Bronchial epithelial cell (primary cell): Measurements from ENCODE around the gene FGFR3. TPM values are rescaled to one million over a fixed set of nuclear protein-coding genes. Genes with fewer than 3 reads are reported as not detected.

Source experiments
- DNase-seq: peaks from one replicate; pipeline ENCODE4 v3.0.0-alpha.2; 2010; ENCODE audit warnings: low read depth
- FAIRE-seq: peaks from 2 replicates; lab custom pipeline; 2011; peaks lifted over from hg19 to GRCh38; lab: Jason Lieb, UNC
- H3K27me3 ChIP-seq: 2 replicates; pipeline ENCODE4 v1.5.1; 2011; ENCODE audit warnings: low read length; ENCODE audit not compliant: control insufficient read depth, insufficient read depth
- H3K36me3 ChIP-seq: 2 replicates; pipeline ENCODE4 v1.5.1; 2011; ENCODE audit warnings: low read length; ENCODE audit not compliant: control insufficient read depth, insufficient read depth
- H3K4me3 ChIP-seq: 2 replicates; pipeline ENCODE4 v1.5.1; 2011; ENCODE audit warnings: mild to moderate bottlenecking, low read depth, low read length, control low read depth
- total RNA-seq: library from RNA; depleted of rRNA; stranded (reverse); fragments of >200 nt; gene quantifications from 2 replicates; pipeline ENCODE4 v1.2.1, GENCODE V29; 2014
- TF ChIP-seq, protein P1 (sequence below): IDR thresholded peaks from 2 replicates; pipeline ENCODE4 v1.5.1; 2011; ENCODE audit warnings: mild to moderate bottlenecking, moderate library complexity, low read length, control low read depth, inconsistent platforms; ENCODE audit not compliant: insufficient read depth, severe bottlenecking

FGFR3 gene
- total RNA-seq, 1 donor from 2014 or later, result 29.0 TPM

DNA sequence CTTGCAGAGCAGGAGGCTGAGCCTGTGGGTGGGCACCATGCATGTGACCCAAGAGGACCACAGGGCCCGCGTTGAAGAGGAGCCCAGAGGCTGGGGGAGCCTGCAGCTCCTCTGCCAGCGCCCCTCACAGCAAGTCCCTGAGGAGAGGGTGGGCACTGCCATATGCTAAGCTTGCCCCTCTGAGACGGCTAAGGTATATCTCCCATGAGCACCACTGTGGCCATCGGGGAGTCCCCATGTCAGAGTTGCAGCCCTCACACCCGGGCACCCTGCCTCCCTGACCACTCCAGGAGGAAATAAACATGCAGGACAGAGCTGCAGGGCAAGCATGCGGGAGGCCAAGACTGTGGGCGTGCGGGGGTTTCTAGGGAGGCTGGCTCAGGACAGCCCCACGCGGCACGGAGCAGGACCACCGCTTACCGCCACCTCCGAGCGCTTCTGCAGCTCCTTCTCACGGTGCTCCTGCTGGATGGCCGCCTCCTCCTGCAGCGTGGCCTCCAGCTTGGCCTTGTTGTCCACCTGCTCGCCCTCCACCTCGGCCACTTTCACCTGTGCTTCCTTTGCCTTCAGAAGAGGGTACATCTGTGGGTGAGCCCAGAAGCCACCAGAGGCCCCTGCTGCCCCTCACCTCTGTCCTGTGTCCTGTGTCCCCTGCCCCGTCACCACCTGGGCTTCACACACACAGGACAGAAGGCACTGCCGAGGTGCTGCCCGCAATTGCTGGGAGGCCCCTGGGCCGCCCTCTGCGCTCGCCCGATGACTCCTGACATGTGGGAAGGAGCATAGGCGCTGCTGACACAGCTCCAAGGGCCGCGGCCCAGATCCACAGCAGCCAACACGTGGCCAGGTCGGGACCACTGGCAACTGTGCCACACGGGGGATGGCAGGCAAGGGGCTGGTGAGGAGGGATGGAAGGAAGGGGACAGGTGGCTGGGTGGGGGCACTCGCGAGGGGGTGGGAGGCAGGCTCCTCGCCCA, 29.8 kb downstream of the FGFR3 start:
- Histone ChIP-seq H3K36me3 (peaks cover 54% of the 10 kb centered on the region), H3K27me3 (no peaks in the 10 kb centered on the region)
- no peak for FAIRE-seq

DNA sequence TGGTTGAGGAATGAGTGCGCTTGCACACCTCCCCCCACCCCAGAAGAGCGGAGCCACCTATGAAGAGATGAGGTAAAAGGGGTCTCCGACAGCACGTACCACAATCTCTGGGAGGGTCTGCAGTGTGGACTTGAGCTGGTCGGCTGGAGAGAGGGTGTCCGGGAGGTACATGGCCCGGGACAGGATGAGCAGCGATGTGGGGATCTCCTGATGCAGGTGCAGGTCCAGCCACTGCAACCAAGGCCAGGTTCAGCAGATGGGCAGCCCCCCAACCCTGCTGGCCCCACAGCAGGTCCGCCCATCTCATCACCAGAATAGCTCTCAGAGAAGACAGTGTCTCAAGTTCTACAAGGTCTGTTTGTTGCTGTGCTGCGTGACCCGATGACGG, 30.4 kb downstream of the FGFR3 start:
- FAIRE-seq, result peak; percentile 43
- DNase-seq, result no peak
- Histone ChIP-seq H3K4me3 (no peak overlapping the region), H3K27me3 (no peaks in the 10 kb centered on the region), H3K36me3 (peaks cover 54% of the 10 kb centered on the region)
- TF ChIP-seq, protein P1, sequence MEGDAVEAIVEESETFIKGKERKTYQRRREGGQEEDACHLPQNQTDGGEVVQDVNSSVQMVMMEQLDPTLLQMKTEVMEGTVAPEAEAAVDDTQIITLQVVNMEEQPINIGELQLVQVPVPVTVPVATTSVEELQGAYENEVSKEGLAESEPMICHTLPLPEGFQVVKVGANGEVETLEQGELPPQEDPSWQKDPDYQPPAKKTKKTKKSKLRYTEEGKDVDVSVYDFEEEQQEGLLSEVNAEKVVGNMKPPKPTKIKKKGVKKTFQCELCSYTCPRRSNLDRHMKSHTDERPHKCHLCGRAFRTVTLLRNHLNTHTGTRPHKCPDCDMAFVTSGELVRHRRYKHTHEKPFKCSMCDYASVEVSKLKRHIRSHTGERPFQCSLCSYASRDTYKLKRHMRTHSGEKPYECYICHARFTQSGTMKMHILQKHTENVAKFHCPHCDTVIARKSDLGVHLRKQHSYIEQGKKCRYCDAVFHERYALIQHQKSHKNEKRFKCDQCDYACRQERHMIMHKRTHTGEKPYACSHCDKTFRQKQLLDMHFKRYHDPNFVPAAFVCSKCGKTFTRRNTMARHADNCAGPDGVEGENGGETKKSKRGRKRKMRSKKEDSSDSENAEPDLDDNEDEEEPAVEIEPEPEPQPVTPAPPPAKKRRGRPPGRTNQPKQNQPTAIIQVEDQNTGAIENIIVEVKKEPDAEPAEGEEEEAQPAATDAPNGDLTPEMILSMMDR, result no peak

More for the DNA sequence above, 29.8 kb downstream of the FGFR3 start:
- TF ChIP-seq, protein P1, result no peak
- no peak overlapping the region for H3K4me3 ChIP-seq
- DNase-seq, result no peak

DNA sequence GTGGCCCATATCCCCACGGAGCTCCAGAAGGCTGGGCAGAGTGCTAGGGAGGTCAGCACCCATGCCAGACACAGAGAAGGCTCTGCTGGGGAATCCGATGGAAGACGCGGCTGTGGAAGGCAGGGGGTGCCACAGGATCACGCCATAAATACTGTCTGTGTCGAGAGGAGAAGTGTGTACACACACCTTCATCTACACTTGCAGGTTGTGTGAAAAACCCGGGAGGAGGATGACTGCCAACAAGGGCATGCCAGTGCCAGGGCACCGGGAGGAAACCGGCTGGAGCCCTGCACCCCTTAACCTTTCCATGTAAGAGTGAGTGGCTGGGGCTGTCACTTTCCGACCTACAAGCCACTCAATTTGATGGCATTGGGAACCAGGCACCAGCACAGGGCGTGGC, 31.7 kb downstream of the FGFR3 start:
- DNase-seq (no peak), FAIRE-seq (peak; percentile 7)
- Histone ChIP-seq H3K36me3 (peaks cover 50% of the 10 kb centered on the region), H3K27me3 (no peaks in the 10 kb centered on the region), H3K4me3 (no peak overlapping the region)
- TF ChIP-seq, protein P1, result no peak

DNA sequence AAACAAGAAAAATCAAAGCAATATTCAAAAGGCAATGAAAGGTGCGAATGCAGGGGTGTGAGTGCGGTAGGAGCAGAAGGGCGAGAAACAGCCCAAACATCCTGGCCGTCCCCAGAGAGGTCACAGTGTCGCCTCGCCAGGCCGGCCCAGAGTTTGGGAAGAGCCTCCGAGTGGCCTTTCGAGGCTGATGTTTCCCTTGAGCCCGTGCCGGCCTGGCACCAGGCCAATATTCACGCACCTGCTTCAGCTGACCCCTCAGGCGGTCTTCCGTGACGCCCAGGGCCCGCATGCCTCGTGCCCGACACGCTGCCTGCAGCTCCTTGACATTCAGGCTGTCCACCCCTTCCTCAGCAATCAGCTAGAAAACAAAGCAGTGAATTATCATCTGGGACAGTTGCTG, 32.2 kb downstream of the FGFR3 start:
- Histone ChIP-seq H3K36me3 (peaks cover 46% of the 10 kb centered on the region), H3K4me3 (no peak overlapping the region), H3K27me3 (no peaks in the 10 kb centered on the region)
- FAIRE-seq (no peak), DNase-seq (no peak)
- TF ChIP-seq, protein P1, result no peak

DNA sequence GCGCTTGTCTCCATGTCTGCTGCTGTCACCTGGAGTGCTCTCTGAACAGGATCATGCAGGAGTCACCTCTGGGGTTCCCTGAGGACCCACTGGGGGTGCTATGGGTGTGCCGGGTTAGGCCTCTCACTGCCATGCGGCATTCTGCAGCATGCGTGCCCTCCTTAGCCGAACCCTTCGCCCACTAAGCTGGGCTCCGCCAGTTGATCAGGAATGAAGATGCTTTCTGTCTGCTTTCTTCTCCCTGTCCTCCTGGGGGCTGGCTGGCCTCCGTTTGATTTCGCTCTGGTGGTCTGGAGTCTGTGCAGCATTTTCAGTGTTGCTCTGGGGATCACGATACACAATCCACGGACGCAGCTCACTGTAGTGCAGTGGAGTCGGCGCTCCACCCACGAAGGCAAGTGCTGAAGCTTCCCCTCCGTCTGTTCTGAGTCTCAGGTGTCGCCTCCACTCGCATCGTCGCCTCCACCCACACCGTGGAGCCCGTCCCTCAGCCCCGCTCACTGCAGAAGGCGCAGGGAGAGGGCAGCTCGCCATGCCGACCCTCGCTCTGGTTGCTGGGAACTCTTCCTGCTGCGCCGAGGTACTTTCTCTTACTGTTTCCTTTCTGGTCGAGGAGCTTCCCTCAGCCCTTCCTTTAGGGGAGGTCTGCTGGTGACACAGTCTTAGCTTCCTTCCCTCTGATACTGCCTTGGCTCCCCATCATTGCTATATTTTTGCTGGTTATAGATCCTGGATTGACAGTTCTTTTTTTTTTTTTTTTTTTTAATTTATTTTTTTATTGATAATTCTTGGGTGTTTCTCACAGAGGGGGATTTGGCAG, 33.6 kb downstream of the FGFR3 start:
- H3K4me3 ChIP-seq, result no peak overlapping the region
- FAIRE-seq, result no peak
- H3K36me3 ChIP-seq, result peaks cover 49% of the 10 kb centered on the region

More for the DNA sequence above, 33.6 kb downstream of the FGFR3 start:
- H3K27me3 ChIP-seq, result no peaks in the 10 kb centered on the region
- DNase-seq, result no peak
- TF ChIP-seq, protein P1, result no peak
